Measurements from ENCODE around the gene ARIH2.

ARIH2 gene

DNA sequence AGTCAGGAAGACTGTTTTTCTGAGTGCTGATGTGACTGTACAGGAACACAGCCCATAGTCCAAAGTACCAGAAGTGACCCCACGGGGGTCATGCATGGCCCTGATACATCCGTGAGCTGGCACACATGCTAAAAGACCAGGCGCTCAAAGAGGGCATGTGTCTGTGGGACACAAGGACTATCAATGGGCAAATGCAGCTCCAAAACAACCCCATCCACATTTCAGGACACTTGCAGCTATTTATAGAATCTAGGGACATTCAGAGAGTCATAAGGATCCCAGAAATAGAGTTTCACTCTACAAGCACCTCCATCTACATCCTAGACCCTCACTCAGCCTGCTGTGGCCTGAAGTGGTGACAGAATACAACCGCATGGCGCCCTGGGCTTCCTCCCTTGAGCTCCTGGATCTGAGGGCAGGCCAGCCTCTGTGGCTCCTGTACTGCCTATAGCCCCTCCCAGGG, 37.0 kb upstream of the ARIH2 start:
- H3K9me3 ChIP-seq = no peaks in the 10 kb centered on the region
- no peak overlapping the region for H3K27ac ChIP-seq
- intact Hi-C loops (cut with DNase I; ENCODE audit: low total_unique reads) = no loop called here
- H3K36me3 ChIP-seq = peaks cover 10 to 66% (median 24%) of the 10 kb centered on the region in 3 donors
- DNase-seq = no peak
- H3K27me3 ChIP-seq = no peaks in the 10 kb centered on the region
- H3K4me1 ChIP-seq = no peaks in the 10 kb centered on the region
- no peak overlapping the region for H3K4me3 ChIP-seq
- TF ChIP-seq CTCF (IDR thresholded peaks at IDR 0.05) = no peak

DNA sequence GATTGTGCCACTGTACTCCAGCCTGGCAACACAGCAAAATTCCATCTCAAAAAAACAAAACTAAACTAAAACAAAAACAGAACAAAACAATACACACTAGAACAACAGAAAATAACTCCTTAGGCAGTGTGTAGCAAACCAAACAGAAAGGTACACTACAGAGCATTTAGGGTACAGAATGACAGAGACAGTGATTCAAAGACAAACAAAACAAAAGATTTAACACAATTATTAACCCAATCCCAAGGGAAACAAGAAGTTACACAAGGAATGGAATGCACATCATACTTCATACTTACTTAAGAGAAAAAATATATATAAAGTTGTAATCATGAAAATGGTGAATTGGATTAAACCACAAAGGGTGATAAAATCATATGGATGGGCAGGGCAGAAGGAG, 32.9 kb upstream of the ARIH2 start:
- intact Hi-C loops (cut with DNase I; ENCODE audit: low total_unique reads) = no loop called here
- H3K27me3 ChIP-seq = no peaks in the 10 kb centered on the region
- DNase-seq = no peak
- H3K4me3 ChIP-seq = no peak overlapping the region
- H3K4me1 ChIP-seq = no peaks in the 10 kb centered on the region
- H3K27ac ChIP-seq = no peak overlapping the region
- no peaks in the 10 kb centered on the region for H3K9me3 ChIP-seq
- H3K36me3 ChIP-seq = peaks cover 10 to 53% (median 23%) of the 10 kb centered on the region in 3 donors
- TF ChIP-seq CTCF (IDR thresholded peaks at IDR 0.05) = no peak

- H3K4me1 ChIP-seq = no peaks in the 10 kb centered on the region
- no peaks in the 10 kb centered on the region for H3K9me3 ChIP-seq
- no peak overlapping the region for H3K27ac ChIP-seq
- TF ChIP-seq CTCF (IDR thresholded peaks at IDR 0.05) = no peak
- DNase-seq = no peak
- H3K27me3 ChIP-seq = no peaks in the 10 kb centered on the region
- H3K36me3 ChIP-seq = peaks cover 0 to 20% (median 17%) of the 10 kb centered on the region in 3 donors
- intact Hi-C loops (cut with DNase I; ENCODE audit: low total_unique reads) = no loop called here
- no peak overlapping the region for H3K4me3 ChIP-seq
Observed at GRCh38 chr3:48891606-48892005, 27.0 kb upstream of the ARIH2 start.

- Histone ChIP-seq H3K27me3 (no peaks in the 10 kb centered on the region), H3K4me3 (no peak overlapping the region), H3K36me3 (peaks cover 0 to 11% (median 4%) of the 10 kb centered on the region in 3 donors), H3K27ac (no peak overlapping the region), H3K9me3 (no peaks in the 10 kb centered on the region), H3K4me1 (peaks cover 6 to 12% (median 10%) of the 10 kb centered on the region in 4 donors)
- intact Hi-C loops (cut with DNase I; ENCODE audit: low total_unique reads) = no loop called here
- no peak for DNase-seq
- no peak for TF ChIP-seq CTCF (IDR thresholded peaks at IDR 0.05)
Observed at GRCh38 chr3:48894516-48894915, 24.1 kb upstream of the ARIH2 start.

DNA sequence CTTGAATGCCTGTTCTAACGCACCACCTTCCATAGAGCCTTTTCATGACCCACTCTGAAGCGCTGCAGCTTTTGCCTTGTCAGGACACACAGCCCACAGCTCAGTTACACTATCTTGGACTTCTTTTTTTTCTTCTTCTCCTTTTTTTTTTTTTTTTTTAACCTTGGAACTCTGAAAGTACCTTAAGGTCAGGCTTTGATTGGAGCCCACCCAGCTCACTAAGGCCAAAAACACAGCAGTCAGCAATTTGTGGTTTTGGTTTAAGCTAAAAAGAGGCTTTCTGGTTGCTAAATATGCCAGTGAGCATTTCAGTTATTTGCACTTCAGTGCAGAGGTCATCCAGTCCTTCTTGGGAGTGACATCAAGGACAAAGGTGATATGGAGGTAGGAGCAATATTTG, 21.7 kb upstream of the ARIH2 start:
- peaks cover 6 to 12% (median 10%) of the 10 kb centered on the region in 4 donors for H3K4me1 ChIP-seq
- no peak overlapping the region for H3K27ac ChIP-seq
- no peaks in the 10 kb centered on the region for H3K9me3 ChIP-seq
- no peak for DNase-seq
- peaks cover 0 to under 1% (median 0%) of the 10 kb centered on the region in 3 donors for H3K36me3 ChIP-seq
- H3K4me3 ChIP-seq = no peak overlapping the region
- intact Hi-C loops (cut with DNase I; ENCODE audit: low total_unique reads) = no loop called here
- TF ChIP-seq CTCF (IDR thresholded peaks at IDR 0.05) = no peak
- H3K27me3 ChIP-seq = no peaks in the 10 kb centered on the region

Data from tibial artery (tissue), 4 donors.